Measurements from ENCODE around the gene LCNL1.

Gene LCNL1

GRCh38 chr9:136947028-136947891 is 35.5 kb upstream of the LCNL1 start:
- no peak for DNase-seq (ENCODE audit: low read depth in 2 of 2)

GRCh38 chr9:136947955-136948510 is 34.8 kb upstream of the LCNL1 start:
- no peak for DNase-seq (ENCODE audit: low read depth in 2 of 2)

GRCh38 chr9:136949239-136949816 is 33.5 kb upstream of the LCNL1 start:
- DNase-seq (ENCODE audit: low read depth in 2 of 2): no peak

- peak; percentile 93 for DNase-seq (ENCODE audit: low read depth in 2 of 2)
Measured at GRCh38 chr9:136949817-136950655, 32.8 kb upstream of the LCNL1 start.

- no peak for DNase-seq (ENCODE audit: low read depth in 2 of 2)
Measured at GRCh38 chr9:136950656-136951276, 32.0 kb upstream of the LCNL1 start.

- no peak for DNase-seq (ENCODE audit: low read depth in 2 of 2)
Measured at GRCh38 chr9:136951541-136952320, 31.1 kb upstream of the LCNL1 start, which contains the start of gene LCN12. LCN12 (plus strand) TSS chr9:136952273; CDS start chr9:136952328, 55 bp downstream.

- no peak for DNase-seq (ENCODE audit: low read depth in 2 of 2)
Measured at GRCh38 chr9:136952321-136952850, 30.4 kb upstream of the LCNL1 start.

GRCh38 chr9:136952876-136953770 is 29.7 kb upstream of the LCNL1 start:
- DNase-seq (ENCODE audit: low read depth in 2 of 2): no peak

GRCh38 chr9:136953771-136954269 is 29.0 kb upstream of the LCNL1 start:
- DNase-seq (ENCODE audit: low read depth in 2 of 2): no peak

GRCh38 chr9:136954270-136955083 is 28.3 kb upstream of the LCNL1 start:
- no peak for DNase-seq (ENCODE audit: low read depth in 2 of 2)

GRCh38 chr9:136955202-136955942 is 27.4 kb upstream of the LCNL1 start:
- DNase-seq (ENCODE audit: low read depth in 2 of 2): no peak

- DNase-seq (ENCODE audit: low read depth in 2 of 2): no peak
Measured at GRCh38 chr9:136955943-136956335, 26.9 kb upstream of the LCNL1 start.

GRCh38 chr9:136956604-136957003 is 26.2 kb upstream of the LCNL1 start:
- no peak for DNase-seq (ENCODE audit: low read depth in 2 of 2)

GRCh38 chr9:136957461-136957860 is 25.3 kb upstream of the LCNL1 start:
- DNase-seq (ENCODE audit: low read depth in 2 of 2): no peak

GRCh38 chr9:136957901-136958300 is 24.9 kb upstream of the LCNL1 start:
- DNase-seq (ENCODE audit: low read depth in 2 of 2): no peak

GRCh38 chr9:136958473-136958872 is 24.3 kb upstream of the LCNL1 start:
- no peak for DNase-seq (ENCODE audit: low read depth in 2 of 2)
